ENCODE data around the gene SUFU. TPM values are rescaled to one million over a fixed set of nuclear protein-coding genes. Genes with fewer than 3 reads are reported as not detected.

The SUFU gene
- total RNA-seq, 1 donor from 2014 or later = 11.5 TPM

GRCh38 chr10:102626026-102626685 is 122.4 kb downstream of the SUFU start:
- Histone ChIP-seq H2AFZ (replicated peaks) (no peak overlapping the region), H3K4me1 (peaks cover 72% of the 10 kb centered on the region), H3F3A (ENCODE audit: low read depth) (peaks cover 68% of the 10 kb centered on the region), H3K27me3 (no peaks in the 10 kb centered on the region), H3K36me3 (no peaks in the 10 kb centered on the region), H4K20me1 (ENCODE audit: low read depth) (no peaks in the 10 kb centered on the region), H3K4me3 (no peak overlapping the region), H3K9ac (no peak overlapping the region), H3K27ac (peak overlapping the region; percentile 99), H3K79me2 (ENCODE audit: low read depth) (no peaks in the 10 kb centered on the region), H3K9me3 (ENCODE audit: low read depth) (no peaks in the 10 kb centered on the region), H3K4me2 (peak overlapping the region; percentile 49)
- H3K9me3 Mint-ChIP-seq = no peaks in the 10 kb centered on the region
- H3K36me3 Mint-ChIP-seq = peaks cover 19% of the 10 kb centered on the region
- peak overlapping the region; percentile 36 for H3K4me3 Mint-ChIP-seq
- H3K27ac Mint-ChIP-seq = peak overlapping the region; percentile 79
- peaks cover 11% of the 10 kb centered on the region for H3K27me3 Mint-ChIP-seq (ENCODE audit: insufficient read depth, low read depth)
- TF ChIP-seq EZH2phosphoT487 (IDR thresholded peaks at IDR 0.05) (no peak), EZH2 (IDR thresholded peaks at IDR 0.05) (no peak)
- TF ChIP-seq, protein P1, sequence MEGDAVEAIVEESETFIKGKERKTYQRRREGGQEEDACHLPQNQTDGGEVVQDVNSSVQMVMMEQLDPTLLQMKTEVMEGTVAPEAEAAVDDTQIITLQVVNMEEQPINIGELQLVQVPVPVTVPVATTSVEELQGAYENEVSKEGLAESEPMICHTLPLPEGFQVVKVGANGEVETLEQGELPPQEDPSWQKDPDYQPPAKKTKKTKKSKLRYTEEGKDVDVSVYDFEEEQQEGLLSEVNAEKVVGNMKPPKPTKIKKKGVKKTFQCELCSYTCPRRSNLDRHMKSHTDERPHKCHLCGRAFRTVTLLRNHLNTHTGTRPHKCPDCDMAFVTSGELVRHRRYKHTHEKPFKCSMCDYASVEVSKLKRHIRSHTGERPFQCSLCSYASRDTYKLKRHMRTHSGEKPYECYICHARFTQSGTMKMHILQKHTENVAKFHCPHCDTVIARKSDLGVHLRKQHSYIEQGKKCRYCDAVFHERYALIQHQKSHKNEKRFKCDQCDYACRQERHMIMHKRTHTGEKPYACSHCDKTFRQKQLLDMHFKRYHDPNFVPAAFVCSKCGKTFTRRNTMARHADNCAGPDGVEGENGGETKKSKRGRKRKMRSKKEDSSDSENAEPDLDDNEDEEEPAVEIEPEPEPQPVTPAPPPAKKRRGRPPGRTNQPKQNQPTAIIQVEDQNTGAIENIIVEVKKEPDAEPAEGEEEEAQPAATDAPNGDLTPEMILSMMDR (IDR thresholded peaks at IDR 0.05) = no peak
- peaks cover 63% of the 10 kb centered on the region for H3K4me1 Mint-ChIP-seq
- no peak for DNase-seq (ENCODE audit: low spot score)

DNA sequence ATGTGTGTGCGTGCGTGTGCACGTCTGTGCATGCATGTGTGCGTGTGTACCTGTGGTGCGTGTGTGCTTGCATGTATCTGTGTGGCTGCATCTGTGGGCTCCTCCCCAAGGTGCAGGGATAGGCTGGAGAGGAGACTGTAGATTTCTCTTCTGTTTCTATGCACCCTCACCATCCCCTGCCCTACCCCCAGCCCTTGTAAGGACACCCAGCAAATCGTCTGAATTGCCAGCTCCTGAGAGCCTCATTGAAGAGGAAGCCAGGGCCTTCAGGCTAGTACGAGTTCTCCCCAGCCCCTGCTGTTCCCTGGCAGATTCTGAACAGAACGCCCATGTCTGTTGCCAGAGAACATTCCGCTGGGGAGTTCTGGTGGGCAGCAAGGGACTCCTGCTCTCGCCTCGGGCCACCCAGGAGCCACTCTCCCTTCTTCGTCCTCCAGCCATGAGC is 123.5 kb downstream of the SUFU start:
- H3K36me3 ChIP-seq = no peaks in the 10 kb centered on the region
- H3K9ac ChIP-seq = peak overlapping the region; percentile 53
- H3F3A ChIP-seq (ENCODE audit: low read depth) = peaks cover 68% of the 10 kb centered on the region
- peaks cover 75% of the 10 kb centered on the region for H3K4me1 ChIP-seq
- Mint-ChIP-seq H3K36me3 (peaks cover 22% of the 10 kb centered on the region), H3K4me3 (peak overlapping the region; percentile 75), H3K4me1 (peaks cover 70% of the 10 kb centered on the region), H3K27ac (peak overlapping the region; percentile 100), H3K9me3 (no peaks in the 10 kb centered on the region), H3K27me3 (ENCODE audit: insufficient read depth, low read depth) (peaks cover 11% of the 10 kb centered on the region)
- no peak overlapping the region for H2AFZ ChIP-seq (replicated peaks)
- H3K4me2 ChIP-seq = peak overlapping the region; percentile 49
- TF ChIP-seq, protein P1 (IDR thresholded peaks at IDR 0.05) = no peak
- TF ChIP-seq EZH2phosphoT487 (IDR thresholded peaks at IDR 0.05) = no peak
- TF ChIP-seq EZH2 (IDR thresholded peaks at IDR 0.05) = no peak
- no peaks in the 10 kb centered on the region for H3K79me2 ChIP-seq (ENCODE audit: low read depth)
- no peaks in the 10 kb centered on the region for H3K9me3 ChIP-seq (ENCODE audit: low read depth)
- DNase-seq (ENCODE audit: low spot score) = no peak
- H3K27me3 ChIP-seq = no peaks in the 10 kb centered on the region
- H4K20me1 ChIP-seq (ENCODE audit: low read depth) = no peaks in the 10 kb centered on the region
- H3K27ac ChIP-seq = peak overlapping the region; percentile 99
- no peak overlapping the region for H3K4me3 ChIP-seq

DNA sequence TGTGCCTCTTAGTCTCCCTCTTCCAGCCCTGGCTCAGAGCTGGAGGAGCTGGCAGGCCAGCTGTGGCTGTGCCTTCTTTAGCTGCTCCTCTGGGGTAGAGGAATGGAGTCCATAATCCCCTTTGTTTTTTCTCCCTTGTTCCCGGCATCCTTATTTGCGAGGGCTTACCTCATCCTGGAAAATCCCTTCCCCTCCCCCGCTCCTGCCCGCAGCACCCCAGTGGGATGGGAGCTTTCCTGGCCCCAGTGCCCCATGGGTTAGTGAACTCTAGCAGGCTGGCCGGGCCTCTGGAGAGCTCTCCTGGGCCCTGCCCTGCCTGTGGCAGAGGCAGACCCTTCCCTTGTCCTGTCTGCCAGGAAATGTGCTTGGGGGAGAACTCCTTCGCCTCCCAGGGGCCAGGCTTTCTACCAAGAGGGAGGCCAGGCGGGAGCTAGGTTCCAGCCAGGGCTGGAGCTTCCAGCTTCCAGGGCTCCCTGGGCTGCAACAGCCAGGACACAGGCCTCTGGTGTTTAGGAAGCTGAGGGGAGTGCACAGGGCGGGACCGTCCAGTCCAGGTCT is 124.0 kb downstream of the SUFU start:
- H3K9me3 ChIP-seq (ENCODE audit: low read depth) = no peaks in the 10 kb centered on the region
- peak overlapping the region; percentile 49 for H3K4me2 ChIP-seq
- H3K79me2 ChIP-seq (ENCODE audit: low read depth) = no peaks in the 10 kb centered on the region
- no peaks in the 10 kb centered on the region for H4K20me1 ChIP-seq (ENCODE audit: low read depth)
- H3K36me3 ChIP-seq = no peaks in the 10 kb centered on the region
- peak; percentile 91 for DNase-seq (ENCODE audit: low spot score)
- Mint-ChIP-seq H3K36me3 (peaks cover 22% of the 10 kb centered on the region), H3K27ac (peak overlapping the region; percentile 100), H3K4me3 (peak overlapping the region; percentile 75), H3K27me3 (ENCODE audit: insufficient read depth, low read depth) (peaks cover 11% of the 10 kb centered on the region), H3K4me1 (peaks cover 75% of the 10 kb centered on the region), H3K9me3 (no peaks in the 10 kb centered on the region)
- peaks cover 77% of the 10 kb centered on the region for H3K4me1 ChIP-seq
- H3K4me3 ChIP-seq = no peak overlapping the region
- H3F3A ChIP-seq (ENCODE audit: low read depth) = peaks cover 68% of the 10 kb centered on the region
- TF ChIP-seq, protein P1 (IDR thresholded peaks at IDR 0.05) = no peak
- TF ChIP-seq EZH2 (IDR thresholded peaks at IDR 0.05) (no peak), EZH2phosphoT487 (IDR thresholded peaks at IDR 0.05) (no peak)
- H3K9ac ChIP-seq = peak overlapping the region; percentile 53
- peak overlapping the region; percentile 99 for H3K27ac ChIP-seq
- no peaks in the 10 kb centered on the region for H3K27me3 ChIP-seq
- no peak overlapping the region for H2AFZ ChIP-seq (replicated peaks)
